Hepatocyte (in vitro differentiated cells): ENCODE data around the gene ORM2.

Experiments
- EZH2 ChIP-seq: fragments of 200-600 bp; sonication (generic); IDR thresholded peaks from 2 replicates; pipeline ENCODE4 v1.6.1; 2016; ENCODE audit warnings: antibody characterized with exemption, mild to moderate bottlenecking, borderline replicate concordance
- EZH2phosphoT487 ChIP-seq: fragments of 200-600 bp; sonication (generic); IDR thresholded peaks from one replicate; pipeline ENCODE4 v1.6.1; 2018; ENCODE audit warnings: antibody characterized with exemption, mild to moderate bottlenecking, low read depth, moderate library complexity; ENCODE audit not compliant: unreplicated experiment, severe bottlenecking
- TF ChIP-seq, protein P1 (sequence below): fragments of 200-600 bp; sonication (generic); IDR thresholded peaks from 2 replicates; pipeline ENCODE4 v1.5.1; 2016; ENCODE audit warnings: antibody characterized with exemption, mild to moderate bottlenecking; ENCODE audit not compliant: poor library complexity

DNA sequence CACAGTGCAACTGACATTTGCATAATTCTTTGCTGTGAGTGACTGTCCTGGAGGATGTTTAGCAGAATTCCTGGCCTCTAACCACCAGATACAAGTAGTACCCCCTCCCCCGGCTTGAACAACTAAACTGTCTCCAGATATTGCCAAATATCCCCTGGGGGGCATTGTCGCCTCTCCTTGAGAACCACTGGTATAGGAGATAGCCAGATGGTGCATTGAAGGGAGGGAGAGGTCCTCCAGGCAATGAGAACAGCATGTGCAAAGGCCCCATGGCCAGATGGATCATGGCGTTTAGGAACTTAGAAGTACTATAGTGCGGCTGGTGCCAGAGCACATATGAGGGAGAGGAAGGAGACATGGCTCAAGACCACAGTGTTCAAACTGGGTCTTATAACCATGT, 25.7 kb upstream of the ORM2 start:
- TF ChIP-seq EZH2 (no peak), EZH2phosphoT487 (no peak)
- TF ChIP-seq, protein P1, sequence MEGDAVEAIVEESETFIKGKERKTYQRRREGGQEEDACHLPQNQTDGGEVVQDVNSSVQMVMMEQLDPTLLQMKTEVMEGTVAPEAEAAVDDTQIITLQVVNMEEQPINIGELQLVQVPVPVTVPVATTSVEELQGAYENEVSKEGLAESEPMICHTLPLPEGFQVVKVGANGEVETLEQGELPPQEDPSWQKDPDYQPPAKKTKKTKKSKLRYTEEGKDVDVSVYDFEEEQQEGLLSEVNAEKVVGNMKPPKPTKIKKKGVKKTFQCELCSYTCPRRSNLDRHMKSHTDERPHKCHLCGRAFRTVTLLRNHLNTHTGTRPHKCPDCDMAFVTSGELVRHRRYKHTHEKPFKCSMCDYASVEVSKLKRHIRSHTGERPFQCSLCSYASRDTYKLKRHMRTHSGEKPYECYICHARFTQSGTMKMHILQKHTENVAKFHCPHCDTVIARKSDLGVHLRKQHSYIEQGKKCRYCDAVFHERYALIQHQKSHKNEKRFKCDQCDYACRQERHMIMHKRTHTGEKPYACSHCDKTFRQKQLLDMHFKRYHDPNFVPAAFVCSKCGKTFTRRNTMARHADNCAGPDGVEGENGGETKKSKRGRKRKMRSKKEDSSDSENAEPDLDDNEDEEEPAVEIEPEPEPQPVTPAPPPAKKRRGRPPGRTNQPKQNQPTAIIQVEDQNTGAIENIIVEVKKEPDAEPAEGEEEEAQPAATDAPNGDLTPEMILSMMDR = no peak
